SK-N-SH (cell line): Measurements from ENCODE around the gene SEH1L. TPM values are rescaled to one million over a fixed set of nuclear protein-coding genes. Genes with fewer than 3 reads are reported as not detected.
"Not testable (repeated sequence)": the region's sequence is repeated elsewhere in the genome, so short reads cannot be mapped to it uniquely, and the experiment has no call there.

Source experiments
- CTCF ChIA-PET: fragments of 300-600, 350-600 bp; formaldehyde crosslinking; extraction: SDS; loops from one replicate; lab custom pipeline; 2021; lab: Yijun Ruan, JAX
- POLR2A ChIA-PET: fragments of 350-600 bp; sonication (Branson Sonifier 250); formaldehyde crosslinking; extraction: SDS; loops from one replicate; lab custom pipeline; 2020; ENCODE audit warnings: antibody characterized with exemption, inconsistent platforms; lab: Yijun Ruan, JAX
- DNase-seq: peaks from one replicate; pipeline ENCODE4 v3.0.0; 2012
- H2AFZ ChIP-seq: fragments of 200-600 bp; sonication (generic); 2 replicates; pipeline ENCODE4 v1.8.1; 2016; ENCODE audit warnings: antibody characterized with exemption, mild to moderate bottlenecking, low read depth
- H3F3A ChIP-seq: fragments of 200-600 bp; sonication (generic); replicated peaks from 2 replicates; pipeline ENCODE3; 2016; ENCODE audit warnings: antibody characterized with exemption, mild to moderate bottlenecking; ENCODE audit not compliant: insufficient read depth
- H3K27ac ChIP-seq, 2 experiments: fragments of 200-500 bp in 1 of 2; fragments of 200-600 bp in 1 of 2; sonication (Bioruptor generic) in 1 of 2; sonication (generic), shearing (Covaris generic) in 1 of 2; 2 replicates each; pipeline versions ENCODE4 v1.5.1 to v1.6.1; 2014 to 2016; ENCODE audit warnings: low read depth in 2 of 2, inconsistent platforms in 1 of 2, low read length in 1 of 2, mild to moderate bottlenecking in 1 of 2, mixed read lengths in 1 of 2
- H3K27me3 ChIP-seq: fragments of 200-600 bp; sonication (generic), shearing (Covaris generic); 2 replicates; pipeline ENCODE4 v1.6.1; 2016; ENCODE audit warnings: mixed run types; ENCODE audit not compliant: insufficient read depth
- H3K36me3 ChIP-seq, 2 experiments: fragments of 200-500 bp in 1 of 2; fragments of 200-600 bp in 1 of 2; sonication (Bioruptor generic) in 1 of 2; sonication (generic) in 1 of 2; replicated peaks in 1 of 2; 2 replicates each; pipeline versions ENCODE3 to v1.5.1; 2014 to 2016; ENCODE audit warnings: low read length in 1 of 2, mild to moderate bottlenecking in 1 of 2; ENCODE audit not compliant: insufficient read depth in 2 of 2, control insufficient read depth in 1 of 2
- H3K4me1 ChIP-seq, 2 experiments: fragments of 200-500 bp in 1 of 2; fragments of 200-600 bp in 1 of 2; sonication (Bioruptor generic) in 1 of 2; sonication (generic), shearing (Covaris generic) in 1 of 2; 2 replicates each; pipeline versions ENCODE4 v1.5.1 to v1.6.1; 2014 to 2016; ENCODE audit warnings: low read depth in 1 of 2, low read length in 1 of 2, mixed run types in 1 of 2; ENCODE audit not compliant: insufficient read depth in 2 of 2, control insufficient read depth in 1 of 2
- H3K4me2 ChIP-seq: fragments of 200-600 bp; sonication (generic), shearing (Covaris generic); 2 replicates; pipeline ENCODE4 v1.6.1; 2017; ENCODE audit warnings: mixed run types
- H3K4me3 ChIP-seq, 2 experiments: fragments of 200-500 bp in 1 of 2; fragments of 200-600 bp in 1 of 2; sonication (Bioruptor generic) in 1 of 2; sonication (generic), shearing (Covaris generic) in 1 of 2; 2 replicates each; pipeline versions ENCODE4 v1.5.1 to v1.8.1; 2014 to 2016; ENCODE audit warnings: low read depth in 2 of 2, inconsistent platforms in 1 of 2, low read length in 1 of 2, mild to moderate bottlenecking in 1 of 2, mixed read lengths in 1 of 2, moderate library complexity in 1 of 2
- H3K79me2 ChIP-seq: fragments of 200-600 bp; sonication (generic); 2 replicates; pipeline ENCODE4 v1.8.1; 2017; ENCODE audit warnings: mild to moderate bottlenecking; ENCODE audit not compliant: insufficient read depth
- H3K9ac ChIP-seq: fragments of 200-600 bp; sonication (generic); 2 replicates; pipeline ENCODE4 v1.6.1; 2017; ENCODE audit warnings: mixed run types
- H3K9me2 ChIP-seq: fragments of 200-600 bp; sonication (generic); 2 replicates; pipeline ENCODE4 v1.6.1; 2017; ENCODE audit warnings: mixed run types
- H3K9me3 ChIP-seq: fragments of 200-600 bp; sonication (generic); 2 replicates; pipeline ENCODE4 v1.6.1; 2017; ENCODE audit warnings: mixed run types, mild to moderate bottlenecking, moderate library complexity
- H4K20me1 ChIP-seq: fragments of 200-600 bp; sonication (generic); 2 replicates; pipeline ENCODE4 v1.6.1; 2017; ENCODE audit warnings: mild to moderate bottlenecking, mixed run types; ENCODE audit not compliant: insufficient read depth
- CHD2 ChIP-seq: fragments of 150-350 bp; IDR thresholded peaks from 2 replicates; pipeline ENCODE4 v1.6.1; 2018; ENCODE audit warnings: low read length; ENCODE audit not compliant: partially characterized antibody
- FOSL2 ChIP-seq: IDR thresholded peaks from 2 replicates; pipeline ENCODE4 v1.4.0; 2012; ENCODE audit warnings: low read depth, mild to moderate bottlenecking, moderate library complexity, borderline replicate concordance
- FOXM1 ChIP-seq: IDR thresholded peaks from 2 replicates; pipeline ENCODE4 v1.4.0; 2012; ENCODE audit warnings: low read depth, mild to moderate bottlenecking
- GATA2 ChIP-seq: sonication (generic); formaldehyde crosslinking; IDR thresholded peaks from 2 replicates; pipeline ENCODE4 v1.5.0; 2020; ENCODE audit warnings: mild to moderate bottlenecking, missing genetic modification reagents
- NRF1 ChIP-seq: IDR thresholded peaks from 2 replicates; pipeline ENCODE4 v1.6.1; 2012; ENCODE audit warnings: low read depth, mild to moderate bottlenecking, low read length
- POLR2AphosphoS5 ChIP-seq: IDR thresholded peaks from 2 replicates; pipeline ENCODE4 v1.6.1; 2012; ENCODE audit warnings: low read depth, low read length
- RCOR1 ChIP-seq: fragments of 150-350 bp; IDR thresholded peaks from 2 replicates; pipeline ENCODE4 v1.6.1; 2017; ENCODE audit warnings: antibody characterized with exemption, low read length
- RXRA ChIP-seq: IDR thresholded peaks from 2 replicates; pipeline ENCODE4 v1.4.0; 2012; ENCODE audit warnings: low read depth, mild to moderate bottlenecking, borderline replicate concordance
- SIN3A ChIP-seq: IDR thresholded peaks from 2 replicates; pipeline ENCODE4 v1.6.1; 2012; ENCODE audit warnings: low read depth, mild to moderate bottlenecking, low read length, moderate library complexity, borderline replicate concordance
- SMC3 ChIP-seq: IDR thresholded peaks from 2 replicates; pipeline ENCODE4 v1.6.1; 2012; ENCODE audit warnings: low read depth, low read length, improper control_type of control experiment
- TAF1 ChIP-seq: IDR thresholded peaks from 2 replicates; pipeline ENCODE4 v1.6.1; 2012; ENCODE audit warnings: low read depth, mild to moderate bottlenecking, low read length, moderate library complexity, borderline replicate concordance
- YY1 ChIP-seq: IDR thresholded peaks from 2 replicates; pipeline ENCODE4 v1.4.0; 2012; ENCODE audit warnings: low read depth, mild to moderate bottlenecking
- whole genome bisulfite sequencing: methylation state at CpG from one replicate; pipeline ENCODE4 v1.1.6; 2017; ENCODE audit warnings: low lambda C conversion rate; 5-methylcytosine and 5-hydroxymethylcytosine counted together
- polyA plus RNA-seq, 3 experiments: library from polyadenylated mRNA; depleted of rRNA; stranded (reverse); fragments of >200 nt; gene quantifications; 2 replicates each; pipeline ENCODE4 v1.2.3, GENCODE V29; 2012
- TF ChIP-seq, protein P1 (sequence below): IDR thresholded peaks from 2 replicates; pipeline ENCODE4 v1.4.0; 2012; ENCODE audit warnings: low read depth

Gene SEH1L, protein sequence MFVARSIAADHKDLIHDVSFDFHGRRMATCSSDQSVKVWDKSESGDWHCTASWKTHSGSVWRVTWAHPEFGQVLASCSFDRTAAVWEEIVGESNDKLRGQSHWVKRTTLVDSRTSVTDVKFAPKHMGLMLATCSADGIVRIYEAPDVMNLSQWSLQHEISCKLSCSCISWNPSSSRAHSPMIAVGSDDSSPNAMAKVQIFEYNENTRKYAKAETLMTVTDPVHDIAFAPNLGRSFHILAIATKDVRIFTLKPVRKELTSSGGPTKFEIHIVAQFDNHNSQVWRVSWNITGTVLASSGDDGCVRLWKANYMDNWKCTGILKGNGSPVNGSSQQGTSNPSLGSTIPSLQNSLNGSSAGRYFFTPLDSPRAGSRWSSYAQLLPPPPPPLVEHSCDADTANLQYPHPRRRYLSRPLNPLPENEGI
- polyA plus RNA-seq (2012; rRNA removed): 29.8 and 30.4 TPM in 2 replicates
- polyA plus RNA-seq (2012; cell fraction: cytosol; rRNA removed): 30.0 and 35.7 TPM in 2 replicates
- 24.5 and 29.4 TPM in 2 replicates for polyA plus RNA-seq (2012; cell fraction: nucleus; rRNA removed)

DNA sequence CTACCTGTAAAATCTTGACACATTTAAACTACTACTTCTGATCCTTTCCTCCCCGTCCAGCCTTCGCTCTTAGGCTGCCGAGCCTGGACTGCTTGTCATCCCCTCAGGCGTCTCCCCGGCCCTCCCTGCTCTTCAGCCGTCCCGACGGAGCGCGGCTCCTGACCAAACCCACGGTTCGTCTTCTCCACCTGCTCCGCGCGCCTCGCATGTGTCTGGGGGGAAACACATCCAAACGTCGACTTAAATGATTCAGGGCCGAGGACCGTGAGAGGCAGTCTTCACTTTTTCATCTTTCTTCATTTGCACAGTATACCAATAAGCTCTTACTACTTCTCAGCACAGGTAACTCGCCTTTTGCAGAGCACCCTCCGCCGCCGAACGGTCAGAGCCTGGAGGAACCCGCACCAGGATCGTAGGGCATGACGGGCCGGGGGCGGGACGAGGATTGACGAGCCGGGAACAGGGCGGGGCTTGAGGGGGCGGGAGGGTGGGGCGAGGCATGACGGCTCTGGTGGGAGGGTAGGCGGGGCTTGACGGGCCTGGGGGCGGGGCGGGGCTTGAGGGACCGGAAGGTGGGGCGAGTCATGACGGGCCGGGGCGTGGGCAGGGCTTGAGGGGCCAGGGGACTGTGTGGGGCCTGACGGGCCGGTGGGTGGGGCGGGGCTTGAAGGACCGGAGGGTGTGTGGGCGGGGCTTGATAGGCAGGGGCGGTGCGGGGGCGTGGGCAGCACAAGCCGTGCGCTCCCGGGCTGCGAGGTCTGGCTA, at the start of gene SEH1L:
SEH1L (plus strand) TSS at position 727 of the 765 bp plus-strand sequence. CDS start 111 bp downstream, outside the sequence.
- WGBS: under 1% methylated on average over 35 of the region's 58 CpGs
- H3K9ac ChIP-seq: peak within 1 kb of the TSS; percentile 93
- H3K27me3 ChIP-seq: no peaks in the 10 kb centered on the region

DNA sequence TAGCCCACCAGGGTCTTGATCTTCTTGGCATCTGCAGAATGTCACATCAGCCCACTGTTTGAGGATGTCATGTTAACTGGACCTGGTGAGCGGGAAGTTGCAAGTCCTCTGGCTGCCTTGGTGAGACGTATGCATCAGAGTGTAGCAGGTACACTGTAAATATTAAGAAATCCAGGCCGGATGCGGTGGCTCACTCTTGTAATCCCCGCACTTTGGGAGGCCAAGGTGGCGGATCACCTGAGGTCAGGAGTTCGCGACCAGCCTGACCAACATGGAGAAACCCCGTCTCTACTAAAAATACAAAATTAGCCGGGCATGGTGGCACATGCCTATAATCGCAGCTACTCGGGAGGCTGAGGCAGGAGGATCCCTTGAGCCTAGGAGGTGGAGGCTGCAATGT, 46.6 kb upstream of the SEH1L start:
- 89% methylated on average over 11 of the region's 12 CpGs for WGBS
- H3K79me2 ChIP-seq, H3K27ac ChIP-seq, H3K4me2 ChIP-seq, H3K9me2 ChIP-seq, H3F3A ChIP-seq, H3K9ac ChIP-seq, DNase-seq, H3K9me3 ChIP-seq, POLR2A ChIA-PET, H3K36me3 ChIP-seq, H3K4me3 ChIP-seq, H3K27me3 ChIP-seq, H2AFZ ChIP-seq, H3K4me1 ChIP-seq, H4K20me1 ChIP-seq: not testable (repeated sequence)
- CTCF ChIA-PET: interaction anchor here (1.1 to 3.4 kb wide), 2 partner anchors 33 to 157 kb away, joined by 4 to 15 read pairs; no protein-coding TSS in a partner anchor

More for the DNA sequence above, at the start of gene SEH1L:
- Histone ChIP-seq H3F3A (peaks cover 22% of the 10 kb centered on the region), H4K20me1 (no peaks in the 10 kb centered on the region), H3K36me3 (peaks cover 0 to 9% of the 10 kb centered on the region in 2 experiments), H3K4me3 (peak within 1 kb of the TSS; percentile 71 to 90), H3K4me1 (peaks cover 0 to 7% of the 10 kb centered on the region in 2 experiments; a peak in 3 of 4 replicates), H3K79me2 (peaks cover 35% of the 10 kb centered on the region), H2AFZ (peak within 1 kb of the TSS; percentile 94), H3K27ac (peak within 1 kb of the TSS; percentile 94 to 95), H3K4me2 (peak within 1 kb of the TSS; percentile 100), H3K9me2 (no peaks in the 10 kb centered on the region), H3K9me3 (no peaks in the 10 kb centered on the region)
- TF ChIP-seq, protein P1, sequence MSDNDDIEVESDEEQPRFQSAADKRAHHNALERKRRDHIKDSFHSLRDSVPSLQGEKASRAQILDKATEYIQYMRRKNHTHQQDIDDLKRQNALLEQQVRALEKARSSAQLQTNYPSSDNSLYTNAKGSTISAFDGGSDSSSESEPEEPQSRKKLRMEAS: peak; percentile 88
- TF ChIP-seq POLR2AphosphoS5: peak; percentile 73; the same call in 1 of the 2 replicates
- TF ChIP-seq TAF1: 0 out of 2 replicates have a peak, but pooled peaks have one; percentile 49
- TF ChIP-seq CHD2: peak; percentile 8
- no peak for TF ChIP-seq FOSL2
- POLR2A ChIA-PET: interaction anchor here (0.9 to 1.3 kb wide), 3 partner anchors 22 to 64 kb away, joined by 3 to 8 read pairs (median 5); partner anchors contain the start of genes CEP192 and PTPN2
- peak; percentile 98 for DNase-seq
- CTCF ChIA-PET: interaction anchor here (5.1 kb wide), 1 partner anchor 13 kb away, joined by 41 read pairs; no protein-coding TSS in a partner anchor

DNA sequence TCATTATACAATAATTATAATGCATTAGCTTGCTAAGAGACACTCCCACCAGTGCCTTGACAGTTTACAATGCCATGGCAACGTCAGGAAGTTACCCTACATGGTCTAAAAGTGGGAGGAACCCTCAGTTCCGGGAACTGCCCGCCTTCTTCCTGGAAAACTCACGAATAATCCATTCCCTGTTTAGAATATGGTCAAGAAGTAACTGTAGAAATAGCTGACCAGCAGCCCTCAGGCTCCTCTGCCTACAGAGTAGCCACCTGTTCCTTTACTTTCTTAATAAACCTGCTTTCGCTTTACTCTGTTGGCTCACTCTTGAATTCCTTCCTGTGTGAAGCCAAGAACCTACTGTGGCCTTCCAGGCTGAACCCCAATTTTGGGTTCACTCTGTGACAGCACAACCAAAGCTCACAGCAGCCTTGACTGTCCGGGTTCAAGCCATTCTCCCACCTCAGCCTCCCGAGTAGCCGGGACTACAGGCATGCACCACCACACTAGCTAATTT, 43.7 kb upstream of the SEH1L start:
- POLR2A ChIA-PET: no interaction called here
- WGBS: 78% methylated on average over 8 of the region's 8 CpGs
- no peak for TF ChIP-seq RXRA
- TF ChIP-seq POLR2AphosphoS5: no peak
- TF ChIP-seq CHD2: no peak
- TF ChIP-seq NRF1: no peak
- TF ChIP-seq RCOR1: no peak
- TF ChIP-seq FOXM1: no peak
- TF ChIP-seq FOSL2: no peak
- no peak for TF ChIP-seq SMC3
- no peak for TF ChIP-seq YY1
- TF ChIP-seq SIN3A: no peak
- TF ChIP-seq GATA2 (CRISPR knock-in tag): no peak
- TF ChIP-seq TAF1: no peak

More for the DNA sequence above, 43.7 kb upstream of the SEH1L start:
- Histone ChIP-seq H3K9ac (no peak overlapping the region), H3K27me3 (no peaks in the 10 kb centered on the region), H4K20me1 (peaks cover 6% of the 10 kb centered on the region; the same call in 1 of the 2 replicates), H3K4me2 (no peak overlapping the region), H3K4me3 (no peak overlapping the region), H3F3A (peaks cover 13% of the 10 kb centered on the region), H3K79me2 (no peaks in the 10 kb centered on the region), H3K4me1 (peaks cover 0 to 7% of the 10 kb centered on the region in 2 experiments; a peak in 2 of 4 replicates), H3K9me3 (no peaks in the 10 kb centered on the region), H3K36me3 (no peaks in the 10 kb centered on the region), H3K27ac (no peak overlapping the region), H2AFZ (no peak overlapping the region), H3K9me2 (no peaks in the 10 kb centered on the region)
- no peak for DNase-seq
- CTCF ChIA-PET: interaction anchor here (1.5 to 3.4 kb wide), 2 partner anchors 11 to 30 kb away, joined by 6 to 15 read pairs; no protein-coding TSS in a partner anchor
